SK-N-MC (cell line): ENCODE measurements around the gene BIK.

Source experiments
- EZH2 ChIP-seq: fragments of 200-600 bp; sonication (generic); IDR thresholded peaks from one replicate; pipeline ENCODE4 v1.6.1; 2017; ENCODE audit warnings: antibody characterized with exemption
- POLR2AphosphoS5 ChIP-seq: IDR thresholded peaks from 2 replicates; pipeline ENCODE4 v1.6.1; 2012; ENCODE audit warnings: mild to moderate bottlenecking, low read depth, low read length, borderline replicate concordance

- TF ChIP-seq POLR2AphosphoS5 (no peak), EZH2 (no peak)
Measured at GRCh38 chr22:43101306-43101705, 9.2 kb upstream of the BIK start.
